Liver (tissue), 3 donors: ENCODE results near the gene C16orf74.

Source experiments
- EGR1 ChIP-seq, 2 donors: IDR thresholded peaks; 2 replicates each; pipeline ENCODE4 v1.6.1; 2016 to 2018; ENCODE audit warnings: antibody characterized with exemption in 2 of 2, low read depth in 2 of 2
- FOXA1 ChIP-seq: IDR thresholded peaks from 2 replicates; pipeline ENCODE4 v1.6.1; 2016; ENCODE audit warnings: antibody characterized with exemption
- GABPA ChIP-seq, 2 donors: IDR thresholded peaks in 1 of 2; conservative IDR thresholded peaks in 1 of 2; 2 replicates each; pipeline ENCODE4 v1.6.1; 2016; ENCODE audit warnings: antibody characterized with exemption in 2 of 2, mild to moderate bottlenecking in 1 of 2, moderate library complexity in 1 of 2
- JUND ChIP-seq, 2 donors: IDR thresholded peaks; 2 replicates each; pipeline ENCODE4 v1.6.1; 2016; ENCODE audit warnings: antibody characterized with exemption in 2 of 2
- NR2F2 ChIP-seq: IDR thresholded peaks from 2 replicates; pipeline ENCODE4 v1.6.1; 2016; ENCODE audit warnings: antibody characterized with exemption
- RAD21 ChIP-seq, 2 donors: IDR thresholded peaks; 2 replicates each; pipeline ENCODE4 v1.6.1; 2016; ENCODE audit warnings: antibody characterized with exemption in 2 of 2, mild to moderate bottlenecking in 2 of 2
- SP1 ChIP-seq: IDR thresholded peaks from 2 replicates; pipeline ENCODE4 v1.6.1; 2018; ENCODE audit warnings: antibody characterized with exemption, mild to moderate bottlenecking
- TAF1 ChIP-seq: conservative IDR thresholded peaks from 2 replicates; pipeline ENCODE4 v1.6.1; 2016; ENCODE audit warnings: antibody characterized with exemption, mild to moderate bottlenecking
- YY1 ChIP-seq: IDR thresholded peaks from 2 replicates; pipeline ENCODE4 v1.6.1; 2016; ENCODE audit warnings: antibody characterized with exemption, mild to moderate bottlenecking
- TF ChIP-seq, protein P1 (sequence below): IDR thresholded peaks from 2 replicates; pipeline ENCODE4 v1.6.1; 2016; ENCODE audit warnings: antibody characterized with exemption, mild to moderate bottlenecking
- TF ChIP-seq, protein P2 (sequence below): fragments of 150-350 bp; IDR thresholded peaks from 2 replicates; pipeline ENCODE4 v1.5.1; 2017; ENCODE audit warnings: improper control_type of control experiment, low read depth, low read length; ENCODE audit not compliant: missing input control
- TF ChIP-seq, protein P3 (sequence below): IDR thresholded peaks from 2 replicates; pipeline ENCODE4 v1.6.1; 2016; ENCODE audit warnings: antibody characterized with exemption
- TF ChIP-seq, protein P4 (sequence below): IDR thresholded peaks from 2 replicates; pipeline ENCODE4 v1.6.1; 2016; ENCODE audit warnings: antibody characterized with exemption
- TF ChIP-seq, protein P5 (sequence below): IDR thresholded peaks from 2 replicates; pipeline ENCODE4 v1.6.1; 2016; ENCODE audit warnings: antibody characterized with exemption
- donor health status: healthy.
- donor health status: healthy.

DNA sequence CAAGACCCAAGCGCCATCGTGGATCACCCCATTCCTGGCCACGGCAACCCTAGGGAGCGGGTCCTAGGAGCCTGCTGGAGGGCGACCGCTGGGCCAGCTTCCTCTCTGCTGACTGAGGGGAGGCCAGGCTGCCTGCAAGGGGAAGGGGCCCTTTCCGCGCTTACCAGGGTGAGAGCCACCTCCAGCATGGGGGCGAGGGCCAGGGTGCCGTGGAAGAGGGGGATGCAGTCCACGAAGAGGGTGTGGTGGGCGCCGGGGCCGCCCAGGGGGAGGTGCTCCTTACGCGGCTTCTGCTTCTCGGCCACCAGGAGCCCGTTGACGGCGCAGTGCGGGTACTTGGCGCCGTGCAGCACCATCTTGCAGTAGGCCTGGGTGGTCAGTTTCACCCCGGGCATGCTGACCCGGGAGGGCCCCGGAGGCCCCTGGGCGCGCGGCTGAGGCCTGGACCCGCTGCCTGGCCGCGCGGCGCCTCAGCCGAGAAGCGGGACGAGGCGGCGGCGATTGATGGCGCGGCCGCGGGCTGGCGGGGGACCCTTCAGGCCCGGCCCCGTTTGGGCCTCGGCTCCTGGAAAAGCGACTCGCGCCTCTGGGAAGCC lies 48.1 kb upstream of the C16orf74 start:
- TF ChIP-seq, protein P1, sequence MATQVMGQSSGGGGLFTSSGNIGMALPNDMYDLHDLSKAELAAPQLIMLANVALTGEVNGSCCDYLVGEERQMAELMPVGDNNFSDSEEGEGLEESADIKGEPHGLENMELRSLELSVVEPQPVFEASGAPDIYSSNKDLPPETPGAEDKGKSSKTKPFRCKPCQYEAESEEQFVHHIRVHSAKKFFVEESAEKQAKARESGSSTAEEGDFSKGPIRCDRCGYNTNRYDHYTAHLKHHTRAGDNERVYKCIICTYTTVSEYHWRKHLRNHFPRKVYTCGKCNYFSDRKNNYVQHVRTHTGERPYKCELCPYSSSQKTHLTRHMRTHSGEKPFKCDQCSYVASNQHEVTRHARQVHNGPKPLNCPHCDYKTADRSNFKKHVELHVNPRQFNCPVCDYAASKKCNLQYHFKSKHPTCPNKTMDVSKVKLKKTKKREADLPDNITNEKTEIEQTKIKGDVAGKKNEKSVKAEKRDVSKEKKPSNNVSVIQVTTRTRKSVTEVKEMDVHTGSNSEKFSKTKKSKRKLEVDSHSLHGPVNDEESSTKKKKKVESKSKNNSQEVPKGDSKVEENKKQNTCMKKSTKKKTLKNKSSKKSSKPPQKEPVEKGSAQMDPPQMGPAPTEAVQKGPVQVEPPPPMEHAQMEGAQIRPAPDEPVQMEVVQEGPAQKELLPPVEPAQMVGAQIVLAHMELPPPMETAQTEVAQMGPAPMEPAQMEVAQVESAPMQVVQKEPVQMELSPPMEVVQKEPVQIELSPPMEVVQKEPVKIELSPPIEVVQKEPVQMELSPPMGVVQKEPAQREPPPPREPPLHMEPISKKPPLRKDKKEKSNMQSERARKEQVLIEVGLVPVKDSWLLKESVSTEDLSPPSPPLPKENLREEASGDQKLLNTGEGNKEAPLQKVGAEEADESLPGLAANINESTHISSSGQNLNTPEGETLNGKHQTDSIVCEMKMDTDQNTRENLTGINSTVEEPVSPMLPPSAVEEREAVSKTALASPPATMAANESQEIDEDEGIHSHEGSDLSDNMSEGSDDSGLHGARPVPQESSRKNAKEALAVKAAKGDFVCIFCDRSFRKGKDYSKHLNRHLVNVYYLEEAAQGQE: no peak
- TF ChIP-seq, protein P2, sequence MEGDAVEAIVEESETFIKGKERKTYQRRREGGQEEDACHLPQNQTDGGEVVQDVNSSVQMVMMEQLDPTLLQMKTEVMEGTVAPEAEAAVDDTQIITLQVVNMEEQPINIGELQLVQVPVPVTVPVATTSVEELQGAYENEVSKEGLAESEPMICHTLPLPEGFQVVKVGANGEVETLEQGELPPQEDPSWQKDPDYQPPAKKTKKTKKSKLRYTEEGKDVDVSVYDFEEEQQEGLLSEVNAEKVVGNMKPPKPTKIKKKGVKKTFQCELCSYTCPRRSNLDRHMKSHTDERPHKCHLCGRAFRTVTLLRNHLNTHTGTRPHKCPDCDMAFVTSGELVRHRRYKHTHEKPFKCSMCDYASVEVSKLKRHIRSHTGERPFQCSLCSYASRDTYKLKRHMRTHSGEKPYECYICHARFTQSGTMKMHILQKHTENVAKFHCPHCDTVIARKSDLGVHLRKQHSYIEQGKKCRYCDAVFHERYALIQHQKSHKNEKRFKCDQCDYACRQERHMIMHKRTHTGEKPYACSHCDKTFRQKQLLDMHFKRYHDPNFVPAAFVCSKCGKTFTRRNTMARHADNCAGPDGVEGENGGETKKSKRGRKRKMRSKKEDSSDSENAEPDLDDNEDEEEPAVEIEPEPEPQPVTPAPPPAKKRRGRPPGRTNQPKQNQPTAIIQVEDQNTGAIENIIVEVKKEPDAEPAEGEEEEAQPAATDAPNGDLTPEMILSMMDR: no peak
- TF ChIP-seq GABPA (IDR thresholded peaks at IDR 0.05 in 1 of 2, conservative IDR thresholded peaks at IDR 0.05 in 1 of 2) (no peak), JUND (IDR thresholded peaks at IDR 0.05) (no peak), EGR1 (IDR thresholded peaks at IDR 0.05; ENCODE audit: low read depth in 2 of 2) (no peak), TAF1 (no peak), YY1 (no peak), SP1 (no peak), FOXA1 (no peak), NR2F2 (no peak), RAD21 (IDR thresholded peaks at IDR 0.05) (no peak)
- TF ChIP-seq, protein P3, sequence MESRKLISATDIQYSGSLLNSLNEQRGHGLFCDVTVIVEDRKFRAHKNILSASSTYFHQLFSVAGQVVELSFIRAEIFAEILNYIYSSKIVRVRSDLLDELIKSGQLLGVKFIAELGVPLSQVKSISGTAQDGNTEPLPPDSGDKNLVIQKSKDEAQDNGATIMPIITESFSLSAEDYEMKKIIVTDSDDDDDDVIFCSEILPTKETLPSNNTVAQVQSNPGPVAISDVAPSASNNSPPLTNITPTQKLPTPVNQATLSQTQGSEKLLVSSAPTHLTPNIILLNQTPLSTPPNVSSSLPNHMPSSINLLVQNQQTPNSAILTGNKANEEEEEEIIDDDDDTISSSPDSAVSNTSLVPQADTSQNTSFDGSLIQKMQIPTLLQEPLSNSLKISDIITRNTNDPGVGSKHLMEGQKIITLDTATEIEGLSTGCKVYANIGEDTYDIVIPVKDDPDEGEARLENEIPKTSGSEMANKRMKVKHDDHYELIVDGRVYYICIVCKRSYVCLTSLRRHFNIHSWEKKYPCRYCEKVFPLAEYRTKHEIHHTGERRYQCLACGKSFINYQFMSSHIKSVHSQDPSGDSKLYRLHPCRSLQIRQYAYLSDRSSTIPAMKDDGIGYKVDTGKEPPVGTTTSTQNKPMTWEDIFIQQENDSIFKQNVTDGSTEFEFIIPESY: no peak
- TF ChIP-seq, protein P4, sequence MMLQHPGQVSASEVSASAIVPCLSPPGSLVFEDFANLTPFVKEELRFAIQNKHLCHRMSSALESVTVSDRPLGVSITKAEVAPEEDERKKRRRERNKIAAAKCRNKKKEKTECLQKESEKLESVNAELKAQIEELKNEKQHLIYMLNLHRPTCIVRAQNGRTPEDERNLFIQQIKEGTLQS: no peak
- TF ChIP-seq, protein P5, sequence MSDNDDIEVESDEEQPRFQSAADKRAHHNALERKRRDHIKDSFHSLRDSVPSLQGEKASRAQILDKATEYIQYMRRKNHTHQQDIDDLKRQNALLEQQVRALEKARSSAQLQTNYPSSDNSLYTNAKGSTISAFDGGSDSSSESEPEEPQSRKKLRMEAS: no peak
